Breast epithelium (tissue), 3 donors: ENCODE measurements around the gene FAN1.

Experiments used
- CTCF ChIP-seq, 3 donors: fragments of 450-650 bp; IDR thresholded peaks; one replicate each; pipeline ENCODE4 v1.5.1; 2016 to 2017; ENCODE audit warnings: antibody characterized with exemption in 3 of 3, mild to moderate bottlenecking in 3 of 3, moderate library complexity in 3 of 3
- POLR2A ChIP-seq: fragments of 450-650 bp; IDR thresholded peaks from one replicate; pipeline ENCODE4 v1.6.1; 2016; ENCODE audit warnings: antibody characterized with exemption, mild to moderate bottlenecking, moderate library complexity

- TF ChIP-seq CTCF (IDR thresholded peaks at IDR 0.05) (no peak), POLR2A (no peak)
Measured at GRCh38 chr15:30905821-30906220, 2.1 kb downstream of the FAN1 start.
